H7 (cell line): ENCODE data around the gene TACR1. TPM values are rescaled to one million over a fixed set of nuclear protein-coding genes. Genes with fewer than 3 reads are reported as not detected.

Experiments
- DNase-seq: peaks from one replicate; pipeline ENCODE4 v3.0.0; 2012
- H3K27me3 ChIP-seq: 2 replicates; pipeline ENCODE4 v1.6.0; 2011; ENCODE audit warnings: mild to moderate bottlenecking, low read length; ENCODE audit not compliant: control insufficient read depth, insufficient read depth
- H3K36me3 ChIP-seq: replicated peaks from 2 replicates; pipeline ENCODE4 v1.5.1; 2011; ENCODE audit warnings: low read length; ENCODE audit not compliant: control insufficient read depth, insufficient read depth
- H3K4me3 ChIP-seq: 2 replicates; pipeline ENCODE4 v1.5.1; 2011; ENCODE audit warnings: low read depth, mild to moderate bottlenecking, control low read depth, low read length, moderate library complexity; ENCODE audit not compliant: insufficient read depth
- total RNA-seq: library from RNA; depleted of rRNA; stranded (reverse); fragments of >200 nt; shearing (Covaris generic); gene quantifications from 2 replicates; pipeline ENCODE4 v1.2.3, GENCODE V29; 2014; rRNA removed

TACR1 gene
- total RNA-seq, 1 experiment from 2014 or later: 0.03 TPM

- Histone ChIP-seq H3K27me3 (no peaks in the 10 kb centered on the region), H3K4me3 (no peak overlapping the region), H3K36me3 (no peaks in the 10 kb centered on the region)
- DNase-seq: no peak
Observed at GRCh38 chr2:75002007-75002406, 197.3 kb downstream of the TACR1 start.

- Histone ChIP-seq H3K27me3 (no peaks in the 10 kb centered on the region), H3K4me3 (no peak overlapping the region), H3K36me3 (no peaks in the 10 kb centered on the region)
- no peak for DNase-seq
Observed at GRCh38 chr2:74999468-74999867, 199.9 kb downstream of the TACR1 start.

Other genes with a start within 250 kb of the TACR1 start
- gene POLE4, start 240.9 kb downstream of the TACR1 start, total RNA-seq: 5.2 and 13.8 TPM in 2 replicates